Mesenchymal stem cell (in vitro differentiated cells and primary cell): Measurements from ENCODE around the gene SCYGR6.
"Not testable (repeated sequence)": the region's sequence is repeated elsewhere in the genome, so short reads cannot be mapped to it uniquely, and the experiment has no call there.

Experiments used
- DNase-seq: peaks from one replicate; pipeline ENCODE4 v3.0.0-alpha.2; 2013
- H2AFZ ChIP-seq: one replicate; pipeline ENCODE4 v1.6.1; 2013; ENCODE audit warnings: low read depth, mild to moderate bottlenecking, control low read depth, inconsistent platforms, low read length, moderate library complexity
- H2AK5ac ChIP-seq: 2 replicates; pipeline ENCODE4 v1.6.1; 2013; ENCODE audit warnings: low read length, moderate library complexity, mild to moderate bottlenecking, inconsistent platforms; ENCODE audit not compliant: severe bottlenecking
- H2BK120ac ChIP-seq: one replicate; pipeline ENCODE4 v1.6.1; 2013; ENCODE audit warnings: low read depth, mild to moderate bottlenecking, inconsistent platforms, low read length, moderate library complexity
- H2BK12ac ChIP-seq, 2 experiments: one replicate each; pipeline ENCODE4 v1.6.1; 2013; ENCODE audit warnings: inconsistent platforms in 2 of 2, low read length in 2 of 2, mild to moderate bottlenecking in 2 of 2, moderate library complexity in 2 of 2, control low read depth in 1 of 2
- H2BK15ac ChIP-seq: one replicate; pipeline ENCODE4 v1.6.1; 2013; ENCODE audit warnings: mild to moderate bottlenecking, low read depth, inconsistent platforms; ENCODE audit not compliant: poor library complexity, severe bottlenecking
- H2BK5ac ChIP-seq: 2 replicates; pipeline ENCODE4 v1.6.1; 2013; ENCODE audit warnings: low read depth, mild to moderate bottlenecking, low read length, control low read depth, inconsistent platforms; ENCODE audit not compliant: poor library complexity, severe bottlenecking
- H3K14ac ChIP-seq, 2 experiments: one replicate each; pipeline ENCODE4 v1.6.1; 2013; ENCODE audit warnings: inconsistent platforms in 2 of 2, low read length in 2 of 2, control low read depth in 1 of 2, mild to moderate bottlenecking in 1 of 2, moderate library complexity in 1 of 2
- H3K18ac ChIP-seq, 2 experiments: one replicate each; pipeline ENCODE4 v1.6.1; 2013; ENCODE audit warnings: inconsistent platforms in 2 of 2, low read length in 2 of 2, control low read depth in 1 of 2, low read depth in 1 of 2, mild to moderate bottlenecking in 1 of 2
- H3K23ac ChIP-seq, 2 experiments: one replicate each; pipeline ENCODE4 v1.6.1; 2013; ENCODE audit warnings: inconsistent platforms in 2 of 2, low read length in 2 of 2, mild to moderate bottlenecking in 2 of 2, moderate library complexity in 2 of 2, control low read depth in 1 of 2
- H3K27ac ChIP-seq: 2 replicates; pipeline ENCODE4 v1.5.1; 2013; ENCODE audit warnings: mild to moderate bottlenecking, moderate library complexity, low read length, control low read depth, inconsistent platforms; ENCODE audit not compliant: poor library complexity, severe bottlenecking
- H3K27me3 ChIP-seq, 2 experiments: 2 replicates each; pipeline versions ENCODE4 v1.6.1 to v1.7.0; 2013; ENCODE audit warnings: low read length in 2 of 2, mild to moderate bottlenecking in 2 of 2, moderate library complexity in 2 of 2, control low read depth in 1 of 2, inconsistent platforms in 1 of 2; ENCODE audit not compliant: control insufficient read depth in 1 of 2, insufficient read depth in 1 of 2
- H3K36me3 ChIP-seq, 2 experiments: 2 replicates each; pipeline versions ENCODE4 v1.6.1 to v1.7.0; 2013; ENCODE audit warnings: low read length in 2 of 2, control low read depth in 1 of 2, inconsistent platforms in 1 of 2, low read depth in 1 of 2, mild to moderate bottlenecking in 1 of 2; ENCODE audit not compliant: insufficient read depth in 2 of 2, control insufficient read depth in 1 of 2
- H3K4ac ChIP-seq, 2 experiments: one replicate each; pipeline ENCODE4 v1.6.1; 2013; ENCODE audit warnings: inconsistent platforms in 2 of 2, low read length in 2 of 2, mild to moderate bottlenecking in 2 of 2, moderate library complexity in 2 of 2, control low read depth in 1 of 2, low read depth in 1 of 2
- H3K4me1 ChIP-seq: 2 replicates; pipeline ENCODE4 v1.6.1; 2013; ENCODE audit warnings: low read depth, low read length, control low read depth; ENCODE audit not compliant: control insufficient read depth, insufficient read depth
- H3K4me2 ChIP-seq: 2 replicates; pipeline ENCODE4 v1.6.1; 2013; ENCODE audit warnings: low read length, mild to moderate bottlenecking, inconsistent platforms; ENCODE audit not compliant: poor library complexity, severe bottlenecking
- H3K4me3 ChIP-seq, 2 experiments: 2 replicates each; pipeline versions ENCODE4 v1.5.1 to v1.7.0; 2013; ENCODE audit warnings: low read length in 2 of 2, mild to moderate bottlenecking in 2 of 2, control low read depth in 1 of 2, low read depth in 1 of 2; ENCODE audit not compliant: insufficient read depth in 1 of 2
- H3K79me1 ChIP-seq: replicated peaks from 2 replicates; pipeline ENCODE4 v1.6.1; 2013; ENCODE audit warnings: mild to moderate bottlenecking, control low read depth, low read length, inconsistent platforms; ENCODE audit not compliant: poor library complexity, severe bottlenecking
- H3K9ac ChIP-seq: 2 replicates; pipeline ENCODE4 v1.7.0; 2013; ENCODE audit warnings: mild to moderate bottlenecking, low read length, moderate library complexity
- H3K9me3 ChIP-seq: 2 replicates; pipeline ENCODE4 v1.7.0; 2013; ENCODE audit warnings: mild to moderate bottlenecking, low read length; ENCODE audit not compliant: control insufficient read depth
- H4K8ac ChIP-seq: one replicate; pipeline ENCODE4 v1.6.1; 2013; ENCODE audit warnings: inconsistent platforms, mild to moderate bottlenecking, low read length, moderate library complexity
- H4K91ac ChIP-seq: one replicate; pipeline ENCODE4 v1.6.1; 2013; ENCODE audit warnings: mild to moderate bottlenecking, low read length, inconsistent platforms
- WGBS: methylation state at CpG from one replicate; pipeline ENCODE4 v1.1.7; 2013; ENCODE audit warnings: mixed read lengths; 5-methylcytosine and 5-hydroxymethylcytosine counted together

Gene SCYGR6

DNA sequence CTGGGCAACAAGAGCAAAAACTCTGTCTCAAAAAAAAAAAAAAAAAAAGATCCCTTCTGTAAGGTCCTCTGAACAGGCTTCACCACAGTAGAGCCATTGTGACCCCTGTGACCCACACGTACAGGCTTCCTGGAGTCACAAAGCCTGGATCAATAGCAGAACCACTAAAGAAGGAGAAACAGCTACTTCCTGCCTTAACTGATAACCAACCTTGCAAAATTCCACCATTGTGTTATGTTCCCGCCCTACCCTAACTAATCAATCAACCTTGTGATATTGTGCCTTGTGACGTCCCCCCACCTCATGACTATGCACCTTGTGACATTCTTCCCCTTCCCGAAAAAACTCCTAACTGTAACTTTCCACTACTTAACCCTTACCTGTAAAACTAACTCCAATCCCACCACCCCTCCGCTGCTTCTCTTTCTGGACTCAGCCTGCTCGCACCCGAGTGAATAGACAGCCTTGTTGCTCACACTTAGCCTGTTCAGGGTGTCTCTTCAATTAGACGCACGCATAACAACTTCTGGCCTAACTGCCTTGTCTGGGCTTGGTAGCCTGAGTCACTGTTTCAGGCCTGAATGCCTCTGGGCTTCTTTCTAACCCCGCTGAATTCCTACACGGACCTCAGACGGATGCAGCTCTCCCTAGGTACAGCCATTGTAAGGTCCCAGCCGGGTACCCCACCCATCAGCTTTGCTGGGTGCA is 35.0 kb upstream of the SCYGR6 start:
- WGBS = 69% methylated on average over 13 of the region's 13 CpGs

DNA sequence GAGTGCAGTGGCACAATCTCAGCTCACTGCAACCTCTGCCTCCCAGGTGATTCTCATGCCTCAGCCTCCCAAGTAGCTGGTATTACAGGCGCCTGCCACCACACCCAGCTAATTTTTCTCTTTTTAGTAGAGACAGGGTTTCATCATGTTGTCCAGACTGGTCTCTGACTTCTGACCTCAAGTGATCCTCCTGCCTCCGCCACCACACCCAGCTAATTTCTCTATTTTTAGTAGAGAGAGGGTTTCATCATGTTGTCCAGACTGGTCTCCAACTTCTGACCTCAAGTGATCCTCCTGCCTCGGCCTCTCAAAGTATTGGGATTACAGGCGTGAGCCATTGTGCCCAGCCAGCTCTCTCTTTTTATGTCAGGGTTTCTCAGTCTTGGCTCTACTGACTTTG is 31.7 kb upstream of the SCYGR6 start:
- H3K18ac ChIP-seq, H3K27me3 ChIP-seq, H2BK120ac ChIP-seq, H3K23ac ChIP-seq, H2BK12ac ChIP-seq, H4K8ac ChIP-seq, H3K79me1 ChIP-seq, H3K4me2 ChIP-seq, DNase-seq, H3K4ac ChIP-seq, H2BK5ac ChIP-seq, H2AFZ ChIP-seq, H3K27ac ChIP-seq, H2AK5ac ChIP-seq, H4K91ac ChIP-seq, H3K9ac ChIP-seq, H3K4me3 ChIP-seq, H3K14ac ChIP-seq, H3K9me3 ChIP-seq, H3K36me3 ChIP-seq, H2BK15ac ChIP-seq: not testable (repeated sequence)
- peaks cover 11% of the 10 kb centered on the region for H3K4me1 ChIP-seq
- WGBS = 75% methylated on average over 4 of the region's 4 CpGs

More for the DNA sequence above, 35.0 kb upstream of the SCYGR6 start:
- Histone ChIP-seq H4K8ac (no peak overlapping the region), H3K18ac (no peak overlapping the region), H3K27ac (peak overlapping the region; percentile 77), H3K14ac (no peak overlapping the region), H2BK15ac (no peak overlapping the region), H3K36me3 (no peaks in the 10 kb centered on the region), H3K4ac (no peak overlapping the region), H3K4me2 (peak overlapping the region; percentile 33), H2BK120ac (no peak overlapping the region), H4K91ac (no peak overlapping the region), H3K4me3 (no peak overlapping the region), H3K9me3 (no peaks in the 10 kb centered on the region), H3K27me3 (no peaks in the 10 kb centered on the region), H2BK5ac (peak overlapping the region; percentile 39), H3K79me1 (no peaks in the 10 kb centered on the region), H2AK5ac (peak overlapping the region; percentile 68), H2AFZ (no peak overlapping the region), H3K4me1 (peaks cover 18% of the 10 kb centered on the region), H3K23ac (no peak overlapping the region), H3K9ac (no peak overlapping the region), H2BK12ac (no peak overlapping the region)
- no peak for DNase-seq

DNA sequence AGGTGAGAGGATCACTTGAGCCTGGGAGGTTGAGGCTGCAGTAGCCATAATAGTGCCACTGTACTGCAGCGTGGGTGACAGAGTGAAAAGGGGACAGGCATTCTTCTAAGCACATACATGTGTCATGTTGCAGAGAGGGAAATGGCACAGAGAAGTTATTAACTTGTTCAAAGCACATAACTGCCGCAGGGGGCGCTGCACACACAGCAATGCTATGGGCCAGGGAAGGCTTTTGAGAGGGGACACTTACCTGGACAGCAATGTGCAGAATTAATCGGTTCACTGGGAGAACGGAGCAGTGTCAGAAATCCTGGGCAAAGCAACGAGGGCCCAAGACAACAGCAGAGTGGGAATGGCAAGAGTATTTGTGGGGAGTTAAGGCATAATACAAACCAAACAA is 23.5 kb upstream of the SCYGR6 start:
- H3K27ac ChIP-seq = no peak overlapping the region
- no peak overlapping the region for H3K18ac ChIP-seq
- H2BK120ac ChIP-seq = no peak overlapping the region
- no peak overlapping the region for H3K4me2 ChIP-seq
- 45% methylated on average over 6 of the region's 6 CpGs for WGBS
- H3K9ac ChIP-seq = no peak overlapping the region
- no peak overlapping the region for H3K14ac ChIP-seq
- H3K27me3 ChIP-seq = no peaks in the 10 kb centered on the region
- H3K9me3 ChIP-seq = no peaks in the 10 kb centered on the region
- H3K4me3 ChIP-seq = no peak overlapping the region
- no peak for DNase-seq
- no peak overlapping the region for H2BK5ac ChIP-seq
- H3K4ac ChIP-seq = no peak overlapping the region
- H3K79me1 ChIP-seq = no peaks in the 10 kb centered on the region
- no peaks in the 10 kb centered on the region for H3K4me1 ChIP-seq
- H2BK12ac ChIP-seq = no peak overlapping the region
- no peaks in the 10 kb centered on the region for H3K36me3 ChIP-seq
- no peak overlapping the region for H2AK5ac ChIP-seq
- H2BK15ac ChIP-seq = no peak overlapping the region
- no peak overlapping the region for H4K91ac ChIP-seq
- H3K23ac ChIP-seq = no peak overlapping the region
- no peak overlapping the region for H4K8ac ChIP-seq
- no peak overlapping the region for H2AFZ ChIP-seq

DNA sequence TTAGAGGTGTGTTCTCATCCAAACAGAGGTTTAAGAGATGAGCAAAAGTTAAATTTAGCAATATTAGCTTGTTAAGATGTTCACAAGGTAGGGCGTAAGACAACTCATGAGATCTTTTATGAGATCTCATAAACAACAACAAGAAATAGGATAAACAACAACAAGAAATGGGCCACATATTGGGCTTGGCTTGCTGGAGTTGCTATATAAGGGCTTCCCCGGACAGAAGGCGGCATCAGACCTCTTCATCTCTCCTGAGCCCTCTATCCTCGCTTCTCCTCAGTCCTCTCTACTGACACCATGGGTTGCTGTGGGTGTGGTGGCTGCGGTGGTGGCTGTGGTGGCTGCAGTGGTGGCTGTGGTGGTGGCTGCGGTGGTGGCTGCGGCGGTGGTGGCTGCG is 21.0 kb upstream of the SCYGR6 start, which contains the start of gene SCYGR8:
Gene SCYGR8, plus strand, starts transcription at position 301 of the 400 bp plus-strand sequence. Its CDS starts 0 bp downstream, at position 301.
- H3K27ac ChIP-seq = no peak within 1 kb of the TSS
- no peaks in the 10 kb centered on the region for H3K79me1 ChIP-seq
- no peak for DNase-seq
- no peak within 1 kb of the TSS for H2BK5ac ChIP-seq
- no peaks in the 10 kb centered on the region for H3K9me3 ChIP-seq
- H2AK5ac ChIP-seq = no peak within 1 kb of the TSS
- H3K4me1 ChIP-seq = no peaks in the 10 kb centered on the region
- no peak within 1 kb of the TSS for H3K18ac ChIP-seq
- H3K4me3 ChIP-seq = no peak within 1 kb of the TSS
- no peak within 1 kb of the TSS for H3K9ac ChIP-seq
- no peak within 1 kb of the TSS for H2BK120ac ChIP-seq
- no peak within 1 kb of the TSS for H3K4me2 ChIP-seq
- no peak within 1 kb of the TSS for H3K4ac ChIP-seq
- no peaks in the 10 kb centered on the region for H3K36me3 ChIP-seq
- peak within 1 kb of the TSS in 1 of 2 experiments; percentile 17 for H3K23ac ChIP-seq
- no peak within 1 kb of the TSS for H4K91ac ChIP-seq
- H3K27me3 ChIP-seq = no peaks in the 10 kb centered on the region
- H3K14ac ChIP-seq = peak within 1 kb of the TSS in 1 of 2 experiments; percentile 20
- WGBS = no CpG with 5 or more reads among the region's 9 CpGs
- no peak within 1 kb of the TSS for H2AFZ ChIP-seq
- no peak within 1 kb of the TSS for H2BK12ac ChIP-seq
- H4K8ac ChIP-seq = no peak within 1 kb of the TSS
- H2BK15ac ChIP-seq = no peak within 1 kb of the TSS
